ENCODE data around the gene CAMK1D.

The CAMK1D gene

GRCh38 chr10:12594448-12594944, 245.1 kb downstream of the CAMK1D start:
- DNase-seq (ENCODE audit: low read depth in 2 of 2): no peak

GRCh38 chr10:12595936-12596576, 246.7 kb downstream of the CAMK1D start:
- DNase-seq (ENCODE audit: low read depth in 2 of 2): no peak

GRCh38 chr10:12597176-12597575, 247.8 kb downstream of the CAMK1D start:
- DNase-seq (ENCODE audit: low read depth in 2 of 2): no peak

GRCh38 chr10:12597788-12598765, 248.7 kb downstream of the CAMK1D start:
- DNase-seq (ENCODE audit: low read depth in 2 of 2): no peak

GRCh38 chr10:12600652-12601051, 251.3 kb downstream of the CAMK1D start:
- DNase-seq (ENCODE audit: low read depth in 2 of 2): no peak

- no peak for DNase-seq (ENCODE audit: low read depth in 2 of 2)
Measured at GRCh38 chr10:12602521-12602920, 253.2 kb downstream of the CAMK1D start.

- no peak for DNase-seq (ENCODE audit: low read depth in 2 of 2)
Measured at GRCh38 chr10:12603766-12604470, 254.6 kb downstream of the CAMK1D start.

GRCh38 chr10:12605580-12606405, 256.4 kb downstream of the CAMK1D start:
- DNase-seq (ENCODE audit: low read depth in 2 of 2): no peak

- no peak for DNase-seq (ENCODE audit: low read depth in 2 of 2)
Measured at GRCh38 chr10:12606461-12606860, 257.1 kb downstream of the CAMK1D start.

GRCh38 chr10:12608761-12609160, 259.4 kb downstream of the CAMK1D start:
- no peak for DNase-seq (ENCODE audit: low read depth in 2 of 2)

- DNase-seq (ENCODE audit: low read depth in 2 of 2): no peak
Measured at GRCh38 chr10:12609435-12609834, 260.1 kb downstream of the CAMK1D start.

- DNase-seq (ENCODE audit: low read depth in 2 of 2): no peak
Measured at GRCh38 chr10:12613136-12613535, 263.8 kb downstream of the CAMK1D start.

- no peak for DNase-seq (ENCODE audit: low read depth in 2 of 2)
Measured at GRCh38 chr10:12614177-12614995, 265.0 kb downstream of the CAMK1D start.

GRCh38 chr10:12615296-12616220, 266.2 kb downstream of the CAMK1D start:
- no peak for DNase-seq (ENCODE audit: low read depth in 2 of 2)

- DNase-seq (ENCODE audit: low read depth in 2 of 2): no peak
Measured at GRCh38 chr10:12617191-12618175, 268.1 kb downstream of the CAMK1D start.

- no peak for DNase-seq (ENCODE audit: low read depth in 2 of 2)
Measured at GRCh38 chr10:12622016-12622415, 272.7 kb downstream of the CAMK1D start.

- DNase-seq (ENCODE audit: low read depth in 2 of 2): no peak
Measured at GRCh38 chr10:12622691-12623090, 273.3 kb downstream of the CAMK1D start.

GRCh38 chr10:12625393-12626023, 276.2 kb downstream of the CAMK1D start:
- DNase-seq (ENCODE audit: low read depth in 2 of 2): no peak

All from fibroblast of skin of left quadriceps (primary cell).